A673 (cell line): ENCODE results near the gene PALD1. TPM values are rescaled to one million over a fixed set of nuclear protein-coding genes. Genes with fewer than 3 reads are reported as not detected.

Experiments
- BruUV-seq: library from RNA; stranded (reverse); fragments of 400-500 nt; replicated peaks from 2 replicates; lab custom pipeline; 2021; lab: Mats Ljungman, UMichigan
- CTCF ChIA-PET: fragments of 300-600 bp; sonication (Branson Sonifier 250); formaldehyde crosslinking; loops from one replicate; lab custom pipeline; 2022; ENCODE audit warnings: antibody characterized with exemption; lab: Charles Lee
- POLR2A ChIA-PET: fragments of 300-600 bp; sonication (Branson Sonifier 250); formaldehyde crosslinking; loops from one replicate; lab custom pipeline; 2022; ENCODE audit warnings: antibody characterized with exemption; ENCODE audit not compliant: low non-redundant PET; lab: Charles Lee
- DNase-seq: peaks from one replicate; pipeline ENCODE4 v3.0.0-alpha.2; 2015; ENCODE audit warnings: low spot score
- H3K27ac ChIP-seq: fragments of 200-600 bp; sonication (generic); 2 replicates; pipeline ENCODE4 v1.5.1; 2016; ENCODE audit warnings: mixed run types, low read depth, mild to moderate bottlenecking, mixed read lengths, antibody characterized with exemption, low read length; ENCODE audit not compliant: poor library complexity, severe bottlenecking
- H3K27me3 ChIP-seq: fragments of 200-600 bp; sonication (generic); replicated peaks from 2 replicates; pipeline ENCODE4 v1.6.1; 2017; ENCODE audit warnings: mixed run types, low read depth, mild to moderate bottlenecking, mixed read lengths, antibody characterized with exemption, low read length; ENCODE audit not compliant: insufficient read depth, poor library complexity
- H3K36me3 ChIP-seq: fragments of 200-600 bp; sonication (generic); 2 replicates; pipeline ENCODE4 v1.6.1; 2016; ENCODE audit warnings: mixed run types, mild to moderate bottlenecking, mixed read lengths, antibody characterized with exemption, low read length; ENCODE audit not compliant: insufficient read depth, poor library complexity, severe bottlenecking
- H3K4me1 ChIP-seq: fragments of 200-600 bp; sonication (generic); 2 replicates; pipeline ENCODE4 v1.6.1; 2017; ENCODE audit warnings: mixed run types, mild to moderate bottlenecking, mixed read lengths, antibody characterized with exemption, low read length; ENCODE audit not compliant: insufficient read depth, poor library complexity, severe bottlenecking
- H3K4me3 ChIP-seq: fragments of 200-600 bp; sonication (generic); 2 replicates; pipeline ENCODE4 v1.5.1; 2016; ENCODE audit warnings: low read depth, mixed run types, mild to moderate bottlenecking, mixed read lengths, low read length; ENCODE audit not compliant: poor library complexity, severe bottlenecking
- H3K9me3 ChIP-seq: fragments of 200-600 bp; sonication (generic); 2 replicates; pipeline ENCODE4 v1.6.1; 2016; ENCODE audit warnings: mixed run types, low read depth, mild to moderate bottlenecking, mixed read lengths, antibody characterized with exemption, low read length; ENCODE audit not compliant: poor library complexity, severe bottlenecking
- CTCF ChIP-seq: fragments of 300-800, 200-600 bp; sonication (generic); conservative IDR thresholded peaks from 2 replicates; pipeline ENCODE4 v1.5.1; 2017; ENCODE audit warnings: low read depth, mild to moderate bottlenecking, antibody characterized with exemption, low read length, moderate library complexity, mixed read lengths
- EZH2 ChIP-seq: fragments of 200-600 bp; sonication (generic); IDR thresholded peaks from 2 replicates; pipeline ENCODE4 v1.6.1; 2017; ENCODE audit warnings: borderline replicate concordance, low read depth, mild to moderate bottlenecking, mixed read lengths, antibody characterized with exemption, low read length; ENCODE audit not compliant: poor library complexity, severe bottlenecking
- intact Hi-C: fragments of 100-400 bp; cut with micrococcal nuclease; formaldehyde crosslinking; loops from one replicate; pipeline ENCODE4 v1.10.0; 2022; ENCODE audit not compliant: unreplicated experiment
- total RNA-seq: library from RNA; stranded (reverse); gene quantifications from 2 replicates; pipeline ENCODE4 v1.2.3, GENCODE V29; 2021

The PALD1 gene
- total RNA-seq, 1 experiment from 2014 or later, result 9.0 TPM

- POLR2A ChIA-PET, result interaction anchor here (0.6 kb wide), 1 partner anchor 134 kb away, joined by 3 read pairs; no protein-coding TSS in a partner anchor
Measured at GRCh38 chr10:70558295-70558694, 79.7 kb downstream of the PALD1 start.

GRCh38 chr10:70558871-70559810, 80.6 kb downstream of the PALD1 start:
- Histone ChIP-seq H3K36me3 (no peaks in the 10 kb centered on the region), H3K4me1 (peaks cover 21% of the 10 kb centered on the region), H3K9me3 (no peaks in the 10 kb centered on the region), H3K4me3 (no peak overlapping the region), H3K27me3 (no peaks in the 10 kb centered on the region), H3K27ac (no peak overlapping the region)
- peak; percentile 69 for DNase-seq
- POLR2A ChIA-PET, result interaction anchor here (0.6 kb wide), 1 partner anchor 135 kb away, joined by 3 read pairs; no protein-coding TSS in a partner anchor
- TF ChIP-seq EZH2 (no peak), CTCF (peak; percentile 74)
- CTCF ChIA-PET, result interaction anchor here (0.6 to 0.8 kb wide), 2 partner anchors 156 to 170 kb away, joined by 3 to 6 read pairs; no protein-coding TSS in a partner anchor
- no TSS peak for BruUV-seq
- intact Hi-C loops, result loop anchor here (2.0 to 10.0 kb wide), 3 partner anchors 116 to 726 kb away; partner anchors contain the start of gene ADAMTS14

More at GRCh38 chr10:70558295-70558694, 79.7 kb downstream of the PALD1 start:
- H3K4me1 ChIP-seq, result peaks cover 27% of the 10 kb centered on the region
- no TSS peak for BruUV-seq
- CTCF ChIA-PET, result no interaction called here
- intact Hi-C loops, result loop anchor here (2.0 to 10.0 kb wide), 3 partner anchors 117 to 727 kb away; partner anchors contain the start of gene ADAMTS14
- H3K9me3 ChIP-seq, result no peaks in the 10 kb centered on the region
- H3K27ac ChIP-seq, result no peak overlapping the region
- no peak overlapping the region for H3K4me3 ChIP-seq
- H3K36me3 ChIP-seq, result no peaks in the 10 kb centered on the region
- DNase-seq, result no peak
- H3K27me3 ChIP-seq, result no peaks in the 10 kb centered on the region
- TF ChIP-seq EZH2, result no peak
- no peak for TF ChIP-seq CTCF

GRCh38 chr10:70559861-70560260, 81.3 kb downstream of the PALD1 start:
- no peak for TF ChIP-seq EZH2
- POLR2A ChIA-PET, result no interaction called here
- intact Hi-C loops, result loop anchor here (2.0 to 10.0 kb wide), 3 partner anchors 115 to 725 kb away; partner anchors contain the start of gene ADAMTS14

More at GRCh38 chr10:70559861-70560260, 81.3 kb downstream of the PALD1 start:
- H3K36me3 ChIP-seq, result no peaks in the 10 kb centered on the region
- BruUV-seq, result no TSS peak
- DNase-seq, result no peak
- H3K4me3 ChIP-seq, result no peak overlapping the region
- H3K9me3 ChIP-seq, result no peaks in the 10 kb centered on the region
- H3K27me3 ChIP-seq, result no peaks in the 10 kb centered on the region
- H3K4me1 ChIP-seq, result peaks cover 21% of the 10 kb centered on the region
- CTCF ChIA-PET, result no interaction called here
- H3K27ac ChIP-seq, result no peak overlapping the region
